GM12878 (cell line): ENCODE measurements around the gene COPS3. TPM values are rescaled to one million over a fixed set of nuclear protein-coding genes. Genes with fewer than 3 reads are reported as not detected.

Experiments used
- ATAC-seq: fragments of 200-7000 bp; cut with Tn5 transposase; 3 replicates; pipeline ENCODE4 v1.9.1; 2020; ENCODE audit warnings: mild to moderate bottlenecking, moderate library complexity
- BruUV-seq: library from RNA; stranded (reverse); fragments of 400-500 nt; replicated peaks from 2 replicates; lab custom pipeline; 2021; lab: Mats Ljungman, UMichigan
- CTCF ChIA-PET: fragments of 300-600 bp; sonication (Branson Sonifier 250); formaldehyde crosslinking; extraction: SDS; loops from one replicate; lab custom pipeline; 2021; ENCODE audit warnings: inconsistent platforms; lab: Yijun Ruan, JAX
- POLR2A ChIA-PET: fragments of 350-600 bp; formaldehyde crosslinking; extraction: SDS; loops from one replicate; lab custom pipeline; 2021; ENCODE audit warnings: inconsistent platforms; lab: Charles Lee
- RAD21 ChIA-PET: fragments of 300-600 bp; sonication (Branson Sonifier 250); formaldehyde crosslinking; loops from one replicate; lab custom pipeline; 2023; ENCODE audit warnings: antibody characterized with exemption; ENCODE audit not compliant: unreplicated experiment; lab: Charles Lee
- SMC1A ChIA-PET: fragments of 300-600 bp; sonication (Branson Sonifier 250); formaldehyde crosslinking; loops from one replicate; lab custom pipeline; 2023; ENCODE audit not compliant: unreplicated experiment, uncharacterized antibody; lab: Charles Lee
- DNase-seq: peaks from one replicate; pipeline ENCODE4 v3.0.0-alpha.2; 2011; ENCODE audit warnings: low read depth, low spot score
- FAIRE-seq: peaks from 3 replicates; lab custom pipeline; 2011; peaks lifted over from hg19 to GRCh38; lab: Jason Lieb, UNC
- H2AFZ ChIP-seq: 2 replicates; pipeline ENCODE4 v1.6.0; 2011; ENCODE audit warnings: low read depth, low read length, control low read depth; ENCODE audit not compliant: control insufficient read depth
- H3K27ac ChIP-seq: 2 replicates; pipeline ENCODE4 v1.5.1; 2011; ENCODE audit warnings: control low read depth; ENCODE audit not compliant: control insufficient read depth, insufficient read depth
- H3K27me3 ChIP-seq, 2 experiments: replicated peaks in 1 of 2; 2 replicates each; pipeline versions ENCODE4 v1.6.0 to v1.6.1; 2011; ENCODE audit warnings: low read length in 1 of 2; ENCODE audit not compliant: control insufficient read depth in 2 of 2, insufficient read depth in 2 of 2
- H3K36me3 ChIP-seq, 2 experiments: 2 replicates each; pipeline ENCODE4 v1.5.1; 2011; ENCODE audit warnings: low read length in 1 of 2; ENCODE audit not compliant: control insufficient read depth in 2 of 2, insufficient read depth in 2 of 2
- H3K4me1 ChIP-seq: 2 replicates; pipeline ENCODE4 v1.6.1; 2011; ENCODE audit warnings: mild to moderate bottlenecking, low read length, moderate library complexity, mixed read lengths; ENCODE audit not compliant: control insufficient read depth, insufficient read depth
- H3K4me2 ChIP-seq: 2 replicates; pipeline ENCODE4 v1.6.0; 2011; ENCODE audit warnings: control low read depth; ENCODE audit not compliant: control insufficient read depth, insufficient read depth
- H3K4me3 ChIP-seq: fragments of 200-600 bp; sonication (generic); 2 replicates; pipeline ENCODE4 v1.5.1; 2016
- H3K79me2 ChIP-seq: 2 replicates; pipeline ENCODE4 v1.6.0; 2011; ENCODE audit warnings: low read length; ENCODE audit not compliant: control insufficient read depth, insufficient read depth
- H3K9ac ChIP-seq: 2 replicates; pipeline ENCODE4 v1.8.0; 2011; ENCODE audit warnings: low read length, control low read depth, mixed read lengths; ENCODE audit not compliant: control insufficient read depth, insufficient read depth
- H3K9me3 ChIP-seq: replicated peaks from 3 replicates; pipeline ENCODE4 v1.5.1; 2011; ENCODE audit warnings: mild to moderate bottlenecking, low read length; ENCODE audit not compliant: control insufficient read depth, insufficient read depth
- H4K20me1 ChIP-seq: 2 replicates; pipeline ENCODE4 v1.6.0; 2011; ENCODE audit not compliant: control insufficient read depth, insufficient read depth
- BHLHE40 ChIP-seq, 2 experiments: fragments of 450-650 bp in 1 of 2; IDR thresholded peaks; 2 replicates each; pipeline ENCODE4 v1.6.1; 2011 to 2017; ENCODE audit warnings: low read depth in 2 of 2, borderline replicate concordance in 1 of 2, improper control_type of control experiment in 1 of 2, low read length in 1 of 2, mild to moderate bottlenecking in 1 of 2
- BRCA1 ChIP-seq: IDR thresholded peaks from 2 replicates; pipeline ENCODE4 v1.6.1; 2011; ENCODE audit warnings: low read depth, low read length, improper control_type of control experiment
- CHD4 ChIP-seq: fragments of 200-600 bp; sonication (generic); IDR thresholded peaks from 2 replicates; pipeline ENCODE4 v1.6.1; 2016; ENCODE audit warnings: mild to moderate bottlenecking
- IRF4 ChIP-seq: IDR thresholded peaks from 2 replicates; pipeline ENCODE4 v1.6.1; 2011; ENCODE audit warnings: low read depth, low read length
- MYC ChIP-seq: IDR thresholded peaks from 2 replicates; pipeline ENCODE4 v1.6.1; 2011; ENCODE audit warnings: mild to moderate bottlenecking, low read length, moderate library complexity, inconsistent platforms; ENCODE audit not compliant: insufficient read depth, insufficient replicate concordance, insufficient read length, severe bottlenecking
- POU2F2 ChIP-seq: IDR thresholded peaks from 3 replicates; pipeline ENCODE4 v1.6.1; 2011; ENCODE audit warnings: low read depth, mild to moderate bottlenecking, low read length, borderline replicate concordance
- SIX5 ChIP-seq: IDR thresholded peaks from 2 replicates; pipeline ENCODE4 v1.6.1; 2011; ENCODE audit warnings: mild to moderate bottlenecking, low read depth, low read length, moderate library complexity; ENCODE audit not compliant: severe bottlenecking
- SP1 ChIP-seq: IDR thresholded peaks from one replicate; pipeline ENCODE4 v1.6.1; 2011; ENCODE audit warnings: low read depth, low read length
- SPI1 ChIP-seq: IDR thresholded peaks from 2 replicates; pipeline ENCODE4 v1.6.1; 2011; ENCODE audit warnings: low read depth, mild to moderate bottlenecking, low read length, moderate library complexity, borderline replicate concordance; ENCODE audit not compliant: insufficient read depth
- ZNF207 ChIP-seq: fragments of 450-650 bp; IDR thresholded peaks from 2 replicates; pipeline ENCODE4 v1.6.1; 2014; ENCODE audit warnings: antibody characterized with exemption, mild to moderate bottlenecking, borderline replicate concordance
- WGBS: methylation state at CpG from one replicate; pipeline ENCODE4 v1.1.6; 2016; ENCODE audit warnings: low lambda C conversion rate; ENCODE audit not compliant: insufficient replicate concordance, insufficient coverage; ENCODE audit errors: missing lambda C conversion rate; 5-methylcytosine and 5-hydroxymethylcytosine counted together
- in situ Hi-C: fragments of 300-500 bp; cut with MboI; formaldehyde crosslinking; loops from 9 replicates; pipeline ENCODE4 v1.14.3; 2018; ENCODE audit warnings: mixed read lengths
- intact Hi-C: fragments of 100-400 bp; cut with micrococcal nuclease; formaldehyde crosslinking; loops from one replicate; pipeline ENCODE4 v1.14.2; 2022; ENCODE audit not compliant: unreplicated experiment
- polyA plus RNA-seq, 11 experiments: library from polyadenylated mRNA; depleted of rRNA in 4 of 11; unstranded in 6 of 11; stranded (reverse) in 5 of 11; fragments of >200 nt; fragmentation: Nextera tagmentation in 4 of 11; fragmentation: Illumina TruSeq in 1 of 11; extraction: Ambion mirVana in 4 of 11; extraction: Trizol in 1 of 11; gene quantifications; 1 replicate in 1 of 11; 2 replicates in 10 of 11; pipeline versions ENCODE4 v1.2.1 to v1.2.3, GENCODE V29; 2011 to 2016; ENCODE audit warnings: inconsistent platforms in 2 of 11, missing spikeins in 2 of 11, low read depth in 1 of 11
- total RNA-seq, 4 experiments: library from RNA; depleted of rRNA in 3 of 4; stranded (reverse); fragments of >200 nt in 3 of 4; fragmentation: Illumina TruSeq in 1 of 4; extraction: Trizol in 1 of 4; gene quantifications; 2 replicates each; pipeline versions ENCODE4 v1.2.1 to v1.2.3, GENCODE V29; 2013 to 2021
- TF ChIP-seq, protein P1 (sequence below): fragments of 450-650 bp; IDR thresholded peaks from 2 replicates; pipeline ENCODE4 v1.6.1; 2016; ENCODE audit warnings: mild to moderate bottlenecking
- TF ChIP-seq, protein P2 (sequence below): IDR thresholded peaks from 2 replicates; pipeline ENCODE4 v1.6.1; 2011; ENCODE audit warnings: low read depth, mild to moderate bottlenecking, low read length, moderate library complexity, borderline replicate concordance; ENCODE audit errors: extremely low read depth
- TF ChIP-seq, protein P3 (sequence below): fragments of 450-650 bp; IDR thresholded peaks from 2 replicates; pipeline ENCODE4 v1.6.1; 2014; ENCODE audit warnings: mild to moderate bottlenecking

The COPS3 gene
- total and polyA plus RNA-seq, 10 of the 15 experiments (the other 5 are each of a cell fraction or from before 2014, with no cell fraction given), result 99.7 to 187 (median 133) TPM

DNA sequence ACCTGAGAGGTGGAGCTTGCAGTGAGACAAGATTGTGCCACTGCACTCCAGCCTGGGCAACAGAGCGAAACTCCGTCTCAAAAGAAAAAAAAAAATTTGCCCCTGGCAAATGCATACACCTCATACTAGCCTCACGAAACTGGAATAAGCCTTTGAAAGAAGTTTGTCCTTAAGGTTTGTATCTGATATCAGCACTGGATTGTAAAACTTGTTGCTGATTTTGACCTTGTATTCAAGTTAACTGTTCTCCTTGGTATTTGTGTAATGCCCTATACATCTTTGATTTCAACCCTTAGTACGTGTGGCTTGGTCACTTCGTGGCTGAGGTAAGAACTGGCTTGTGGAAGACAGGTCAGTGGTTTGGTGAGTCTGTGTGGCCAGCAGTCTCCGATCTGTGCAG, 37.9 kb downstream of the COPS3 start:
- DNase-seq (no peak), FAIRE-seq (no peak), ATAC-seq (no peak)
- Histone ChIP-seq H3K4me3 (no peak overlapping the region), H3K79me2 (no peaks in the 10 kb centered on the region), H3K4me1 (no peaks in the 10 kb centered on the region), H3K9ac (no peak overlapping the region), H3K4me2 (no peak overlapping the region), H3K9me3 (no peaks in the 10 kb centered on the region), H2AFZ (no peak overlapping the region), H3K27me3 (no peaks in the 10 kb centered on the region), H4K20me1 (no peaks in the 10 kb centered on the region), H3K27ac (no peak overlapping the region), H3K36me3 (peaks cover 0 to 5% of the 10 kb centered on the region in 2 experiments; a peak in 3 of 4 replicates)
- no peak for TF ChIP-seq IRF4
- TF ChIP-seq ZNF207, result no peak
- intact Hi-C loops (no loop called here), in situ Hi-C loops (no loop called here)
- CTCF ChIA-PET, result no interaction called here
- SMC1A ChIA-PET, result interaction anchor here (1.7 kb wide), 1 partner anchor 26 kb away, joined by 4 read pairs; no protein-coding TSS in a partner anchor
- BruUV-seq, result no TSS peak
- WGBS, result 94% methylated on average over 6 of the region's 6 CpGs
- RAD21 ChIA-PET, result no interaction called here
- POLR2A ChIA-PET, result no interaction called here

- H2AFZ ChIP-seq, result no peak overlapping the region
- no TSS peak for BruUV-seq
- 73% methylated on average over 7 of the region's 7 CpGs for WGBS
- ChIA-PET SMC1A (interaction anchor here (1.7 kb wide), 1 partner anchor 27 kb away, joined by 4 read pairs; no protein-coding TSS in a partner anchor), CTCF (interaction anchor here (0.6 kb wide), 1 partner anchor 28 kb away, joined by 3 read pairs; no protein-coding TSS in a partner anchor), RAD21 (no interaction called here), POLR2A (no interaction called here)
- no peaks in the 10 kb centered on the region for H3K9me3 ChIP-seq
- H3K9ac ChIP-seq, result no peak overlapping the region
- H3K4me1 ChIP-seq, result no peaks in the 10 kb centered on the region
- H3K36me3 ChIP-seq, result peaks cover 0 to 5% of the 10 kb centered on the region in 2 experiments; a peak in 2 of 4 replicates
- H3K27me3 ChIP-seq, result no peaks in the 10 kb centered on the region
- no peak overlapping the region for H3K4me2 ChIP-seq
- H3K79me2 ChIP-seq, result peaks cover under 1% of the 10 kb centered on the region; the same call in 1 of the 2 replicates
- intact Hi-C loops, result no loop called here
- H3K27ac ChIP-seq, result no peak overlapping the region
- FAIRE-seq, result no peak
- in situ Hi-C loops, result no loop called here
- ATAC-seq, result no peak
- H3K4me3 ChIP-seq, result no peak overlapping the region
- no peaks in the 10 kb centered on the region for H4K20me1 ChIP-seq
- DNase-seq, result no peak
- TF ChIP-seq, protein P1, sequence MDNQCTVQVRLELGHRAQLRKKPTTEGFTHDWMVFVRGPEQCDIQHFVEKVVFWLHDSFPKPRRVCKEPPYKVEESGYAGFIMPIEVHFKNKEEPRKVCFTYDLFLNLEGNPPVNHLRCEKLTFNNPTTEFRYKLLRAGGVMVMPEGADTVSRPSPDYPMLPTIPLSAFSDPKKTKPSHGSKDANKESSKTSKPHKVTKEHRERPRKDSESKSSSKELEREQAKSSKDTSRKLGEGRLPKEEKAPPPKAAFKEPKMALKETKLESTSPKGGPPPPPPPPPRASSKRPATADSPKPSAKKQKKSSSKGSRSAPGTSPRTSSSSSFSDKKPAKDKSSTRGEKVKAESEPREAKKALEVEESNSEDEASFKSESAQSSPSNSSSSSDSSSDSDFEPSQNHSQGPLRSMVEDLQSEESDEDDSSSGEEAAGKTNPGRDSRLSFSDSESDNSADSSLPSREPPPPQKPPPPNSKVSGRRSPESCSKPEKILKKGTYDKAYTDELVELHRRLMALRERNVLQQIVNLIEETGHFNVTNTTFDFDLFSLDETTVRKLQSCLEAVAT, result no peak
- TF ChIP-seq BRCA1 (no peak), SP1 (no peak), SPI1 (no peak), POU2F2 (no peak), SIX5 (no peak), MYC (no peak), BHLHE40 (IDR thresholded peaks at IDR 0.05; ENCODE audit: borderline replicate concordance in 1 of 2, low read depth in 2 of 2, low read length in 1 of 2) (no peak), CHD4 (no peak)
- TF ChIP-seq, protein P2, sequence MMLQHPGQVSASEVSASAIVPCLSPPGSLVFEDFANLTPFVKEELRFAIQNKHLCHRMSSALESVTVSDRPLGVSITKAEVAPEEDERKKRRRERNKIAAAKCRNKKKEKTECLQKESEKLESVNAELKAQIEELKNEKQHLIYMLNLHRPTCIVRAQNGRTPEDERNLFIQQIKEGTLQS, result no peak
- TF ChIP-seq, protein P3, sequence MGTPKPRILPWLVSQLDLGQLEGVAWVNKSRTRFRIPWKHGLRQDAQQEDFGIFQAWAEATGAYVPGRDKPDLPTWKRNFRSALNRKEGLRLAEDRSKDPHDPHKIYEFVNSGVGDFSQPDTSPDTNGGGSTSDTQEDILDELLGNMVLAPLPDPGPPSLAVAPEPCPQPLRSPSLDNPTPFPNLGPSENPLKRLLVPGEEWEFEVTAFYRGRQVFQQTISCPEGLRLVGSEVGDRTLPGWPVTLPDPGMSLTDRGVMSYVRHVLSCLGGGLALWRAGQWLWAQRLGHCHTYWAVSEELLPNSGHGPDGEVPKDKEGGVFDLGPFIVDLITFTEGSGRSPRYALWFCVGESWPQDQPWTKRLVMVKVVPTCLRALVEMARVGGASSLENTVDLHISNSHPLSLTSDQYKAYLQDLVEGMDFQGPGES, result no peak
Observed at GRCh38 chr17:17242246-17242645, 38.8 kb downstream of the COPS3 start.
